GM18868 (cell line): ENCODE results near the gene ZNF181.
A peak's percentile ranks its signal among the peaks of the same experiment; 100 is the strongest.

ENCODE experiments used
- ATAC-seq: cut with Tn5 transposase; IDR thresholded peaks from one replicate; pipeline ENCODE4 v1.9.1; 2021; ENCODE audit warnings: mild to moderate bottlenecking, moderate library complexity; ENCODE audit not compliant: unreplicated experiment

ZNF181 gene

GRCh38 chr19:34757441-34757840 is 23.4 kb downstream of the ZNF181 start:
- no peak for ATAC-seq

- no peak for ATAC-seq
These were observed 25.3 kb downstream of the ZNF181 start for GRCh38 chr19:34759218-34759917.

- no peak for ATAC-seq
These were observed 32.3 kb downstream of the ZNF181 start for GRCh38 chr19:34766386-34766785.

- no peak for ATAC-seq
These were observed 33.9 kb downstream of the ZNF181 start for GRCh38 chr19:34767951-34768350.

- ATAC-seq, result peak; percentile 99
These were observed 38.9 kb downstream of the ZNF181 start, which contains the start of gene ZNF599 for GRCh38 chr19:34772697-34773554. ZNF599 (minus strand) TSS chr19:34773215; CDS start chr19:34772841, 374 bp downstream.

GRCh38 chr19:34773555-34773864 is 39.5 kb downstream of the ZNF181 start:
- no peak for ATAC-seq

GRCh38 chr19:34774857-34775256 is 40.8 kb downstream of the ZNF181 start:
- ATAC-seq, result no peak

GRCh38 chr19:34778342-34778741 is 44.3 kb downstream of the ZNF181 start:
- ATAC-seq, result no peak

GRCh38 chr19:34779652-34780051 is 45.6 kb downstream of the ZNF181 start:
- no peak for ATAC-seq

GRCh38 chr19:34786236-34786635 is 52.2 kb downstream of the ZNF181 start:
- no peak for ATAC-seq

GRCh38 chr19:34787059-34787824 is 53.2 kb downstream of the ZNF181 start:
- no peak for ATAC-seq

- ATAC-seq, result no peak
These were observed 54.0 kb downstream of the ZNF181 start for GRCh38 chr19:34788074-34788473.

- ATAC-seq, result no peak
These were observed 59.5 kb downstream of the ZNF181 start for GRCh38 chr19:34793565-34793964.

GRCh38 chr19:34794066-34794960 is 60.3 kb downstream of the ZNF181 start:
- ATAC-seq, result no peak
